NOMO-1 treated with DMSO at 0.1 percent for 48 hours (cell line): ENCODE data around the gene PLSCR4.
"Not testable (repeated sequence)": the region's sequence is repeated elsewhere in the genome, so short reads cannot be mapped to it uniquely, and the experiment has no call there.

Experiments used
- DNase-seq: peaks from one replicate; lab custom pipeline; 2025; ENCODE audit not compliant: unreplicated experiment; lab: John Stamatoyannopoulos, UW

The PLSCR4 gene, protein sequence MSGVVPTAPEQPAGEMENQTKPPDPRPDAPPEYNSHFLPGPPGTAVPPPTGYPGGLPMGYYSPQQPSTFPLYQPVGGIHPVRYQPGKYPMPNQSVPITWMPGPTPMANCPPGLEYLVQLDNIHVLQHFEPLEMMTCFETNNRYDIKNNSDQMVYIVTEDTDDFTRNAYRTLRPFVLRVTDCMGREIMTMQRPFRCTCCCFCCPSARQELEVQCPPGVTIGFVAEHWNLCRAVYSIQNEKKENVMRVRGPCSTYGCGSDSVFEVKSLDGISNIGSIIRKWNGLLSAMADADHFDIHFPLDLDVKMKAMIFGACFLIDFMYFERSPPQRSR

GRCh38 chr3:146250449-146251382 is at the start of gene PLSCR4:
Gene PLSCR4 (minus strand): TSS chr3:146251105. CDS start chr3:146222071, 29,034 bp downstream.
- no peak for DNase-seq

DNA sequence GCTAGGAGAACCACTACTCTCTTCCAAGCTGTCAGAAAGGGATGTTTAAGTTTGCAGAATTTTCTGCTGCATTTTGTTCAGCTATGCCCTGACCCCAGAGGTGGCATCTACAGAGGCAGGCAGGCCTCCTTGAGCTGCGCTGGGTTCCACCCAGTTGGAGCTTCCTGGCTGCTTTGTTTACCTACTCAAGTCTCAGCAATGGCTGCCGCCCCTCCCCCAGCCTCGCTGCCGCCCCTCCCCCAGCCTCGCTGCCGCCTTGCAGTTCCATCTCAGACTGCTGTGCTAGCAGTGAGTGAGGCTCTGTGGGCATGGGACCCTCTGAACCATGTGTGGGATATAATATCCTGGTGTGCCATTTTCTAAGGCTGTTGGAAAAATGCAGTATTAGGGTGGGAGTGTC is 42.5 kb upstream of the PLSCR4 start:
- not testable (repeated sequence) for DNase-seq

DNA sequence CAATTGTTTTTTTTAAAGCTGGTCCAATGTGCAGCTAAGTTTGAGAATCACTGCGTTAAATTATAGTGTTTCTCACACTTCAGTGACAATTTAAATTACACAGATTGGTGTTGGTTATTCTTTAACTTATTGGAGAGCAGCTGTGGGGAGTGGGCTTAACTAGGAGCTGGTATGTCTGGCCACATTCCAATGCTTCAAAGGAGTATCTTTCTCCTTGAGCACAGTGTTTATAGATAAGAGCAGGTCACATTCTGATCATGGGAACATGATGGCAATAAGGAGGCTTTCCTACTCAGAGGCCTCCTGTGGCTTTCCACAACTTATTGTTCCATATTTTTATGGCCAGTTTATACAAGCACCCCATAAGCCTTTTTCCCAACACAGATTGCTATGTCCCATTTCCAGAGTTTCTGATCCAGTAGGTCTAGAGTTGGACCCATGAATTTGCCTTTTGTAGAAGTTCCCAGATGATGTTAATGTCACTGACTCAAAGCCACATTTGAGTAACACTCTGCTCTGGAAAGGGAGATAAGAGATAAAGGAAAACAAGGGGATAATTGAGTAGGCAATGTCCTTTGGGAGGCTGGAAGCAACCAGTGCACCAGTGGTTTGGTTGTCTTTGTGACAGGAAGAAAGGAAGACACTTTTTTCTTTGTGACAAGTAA is 33.0 kb upstream of the PLSCR4 start:
- no peak for DNase-seq

DNA sequence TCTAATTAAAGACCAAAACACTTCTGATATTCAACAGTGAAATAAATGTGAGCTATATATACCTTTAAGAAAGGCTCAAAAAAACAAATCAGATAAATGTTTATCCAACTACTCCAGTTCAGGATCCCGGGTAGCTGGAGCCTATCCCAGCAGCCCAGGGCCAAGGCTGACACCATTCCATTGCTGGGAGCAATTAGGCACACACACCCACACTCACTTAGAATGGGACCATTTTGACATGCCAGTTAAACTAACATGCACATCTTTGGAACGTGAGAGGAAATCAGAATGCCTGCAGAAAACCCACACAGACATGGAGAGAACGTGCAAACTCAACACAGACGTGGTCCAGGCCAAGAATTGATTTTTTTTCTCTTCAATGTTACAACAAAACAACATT is 30.0 kb upstream of the PLSCR4 start:
- DNase-seq: no peak

DNA sequence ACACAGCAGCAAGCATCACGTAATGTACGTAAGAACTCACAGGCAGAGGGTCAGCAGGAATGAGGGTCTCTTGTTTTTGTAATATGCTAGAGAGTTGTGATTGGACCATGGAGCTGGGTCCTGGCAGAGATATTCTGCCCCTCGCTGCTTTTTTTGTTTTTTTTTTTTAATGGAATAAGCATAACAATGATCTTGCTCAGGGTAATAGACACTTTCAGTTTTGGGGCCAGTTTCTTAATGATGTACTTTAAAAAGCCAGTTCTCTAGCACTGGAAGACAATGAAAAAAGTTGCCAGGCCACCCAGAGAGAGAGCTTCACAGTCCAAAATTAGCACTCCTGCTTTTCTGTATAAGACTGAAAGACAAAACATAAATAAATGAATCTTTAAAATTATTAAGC is 29.0 kb upstream of the PLSCR4 start:
- no peak for DNase-seq

DNA sequence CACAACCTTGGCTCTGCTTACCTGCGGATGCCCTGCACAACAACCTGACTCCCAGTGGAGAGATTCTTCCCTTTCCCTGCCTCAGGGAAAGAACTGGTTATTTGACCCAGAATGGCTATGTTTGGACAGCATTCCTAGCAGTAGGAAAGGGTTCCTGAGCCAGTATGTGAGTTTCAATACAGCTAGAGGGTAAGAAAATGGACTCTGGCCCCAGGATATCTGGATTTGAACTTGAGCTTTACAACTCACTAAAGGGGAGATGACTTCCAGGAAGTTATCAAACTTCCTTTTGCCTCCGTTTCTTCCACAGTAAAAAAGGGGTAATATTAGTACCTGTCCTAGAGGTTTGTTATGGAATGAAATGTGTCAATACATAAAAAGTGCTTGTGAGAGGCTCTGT is 28.1 kb upstream of the PLSCR4 start:
- no peak for DNase-seq

GRCh38 chr3:146277953-146278631 is 27.2 kb upstream of the PLSCR4 start:
- DNase-seq: no peak

GRCh38 chr3:146275476-146275875 is 24.6 kb upstream of the PLSCR4 start:
- no peak for DNase-seq

- DNase-seq: no peak
Measured at GRCh38 chr3:146274833-146275232, 23.9 kb upstream of the PLSCR4 start.

- DNase-seq: no peak
Measured at GRCh38 chr3:146273721-146274407, 23.0 kb upstream of the PLSCR4 start.

- DNase-seq: no peak
Measured at GRCh38 chr3:146271180-146271579, 20.3 kb upstream of the PLSCR4 start.

- DNase-seq: no peak
Measured at GRCh38 chr3:146269271-146269670, 18.4 kb upstream of the PLSCR4 start.

DNA sequence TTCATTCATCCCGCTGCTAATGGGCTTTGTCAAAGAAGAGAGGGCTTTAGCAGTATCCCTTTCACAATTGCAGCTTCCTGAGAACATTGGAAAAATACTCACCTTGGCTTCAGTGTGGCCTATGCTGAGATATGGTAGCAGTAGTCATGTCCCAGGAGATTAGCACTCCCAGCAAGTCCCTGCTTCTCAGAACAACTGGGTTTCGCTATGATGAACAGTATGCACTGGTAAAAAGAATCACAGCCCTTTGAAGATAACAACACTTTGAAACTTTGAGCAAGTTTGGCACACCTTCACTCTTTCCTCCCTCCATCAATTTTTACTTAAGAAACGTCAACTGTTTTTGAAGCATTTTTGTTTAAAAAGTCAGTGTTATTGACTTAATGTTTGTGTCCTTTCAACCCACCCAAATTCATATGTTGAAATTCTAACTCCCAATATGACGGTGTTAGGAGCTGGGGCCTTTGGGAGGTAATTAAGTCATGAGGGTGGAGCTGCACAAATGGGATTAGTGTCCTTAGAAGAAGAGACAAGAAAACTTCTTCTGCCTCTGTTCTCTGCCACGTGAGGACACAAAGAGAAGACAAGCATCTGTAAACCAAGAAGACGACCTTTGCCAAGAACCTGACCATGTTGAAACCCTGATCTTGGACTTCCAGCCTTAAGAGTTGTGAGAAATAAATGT is 17.8 kb upstream of the PLSCR4 start:
- DNase-seq: no peak

- no peak for DNase-seq
Measured at GRCh38 chr3:146265720-146266119, 14.8 kb upstream of the PLSCR4 start.

DNA sequence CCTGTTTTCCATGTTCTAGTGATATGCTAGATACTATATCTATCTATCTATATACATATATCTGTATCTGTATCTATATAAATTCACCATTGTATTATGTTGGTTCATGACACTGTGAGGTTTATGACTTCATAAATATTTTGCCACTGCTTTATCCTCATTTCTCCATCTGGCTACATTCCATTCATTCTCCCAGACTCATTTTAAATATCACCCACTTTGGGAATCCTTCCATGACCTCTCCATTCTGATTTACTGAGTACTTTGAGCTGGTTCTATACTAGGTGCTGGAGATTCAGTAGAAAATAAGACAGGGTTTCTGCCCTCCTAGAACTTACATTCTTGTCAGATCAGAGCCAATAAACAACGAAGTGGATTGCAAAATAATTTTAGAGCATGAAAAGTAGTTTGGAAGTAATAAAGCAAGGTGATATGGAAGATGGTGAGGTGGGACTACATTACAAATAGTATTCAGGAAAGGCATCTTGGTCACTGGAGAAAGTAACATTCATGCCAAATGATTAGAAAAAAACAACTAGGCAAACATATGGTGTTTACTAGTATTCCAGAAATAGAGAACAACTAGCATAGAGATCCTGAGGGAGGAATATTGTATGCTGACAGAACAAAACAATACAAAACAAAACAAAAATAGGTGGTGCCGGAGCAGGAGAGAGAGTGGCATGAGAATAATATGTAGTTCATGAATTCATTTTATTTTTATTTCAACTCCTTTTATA is 11.6 kb upstream of the PLSCR4 start:
- DNase-seq: no peak

- DNase-seq: no peak
Measured at GRCh38 chr3:146259880-146260589, 9.1 kb upstream of the PLSCR4 start.

DNA sequence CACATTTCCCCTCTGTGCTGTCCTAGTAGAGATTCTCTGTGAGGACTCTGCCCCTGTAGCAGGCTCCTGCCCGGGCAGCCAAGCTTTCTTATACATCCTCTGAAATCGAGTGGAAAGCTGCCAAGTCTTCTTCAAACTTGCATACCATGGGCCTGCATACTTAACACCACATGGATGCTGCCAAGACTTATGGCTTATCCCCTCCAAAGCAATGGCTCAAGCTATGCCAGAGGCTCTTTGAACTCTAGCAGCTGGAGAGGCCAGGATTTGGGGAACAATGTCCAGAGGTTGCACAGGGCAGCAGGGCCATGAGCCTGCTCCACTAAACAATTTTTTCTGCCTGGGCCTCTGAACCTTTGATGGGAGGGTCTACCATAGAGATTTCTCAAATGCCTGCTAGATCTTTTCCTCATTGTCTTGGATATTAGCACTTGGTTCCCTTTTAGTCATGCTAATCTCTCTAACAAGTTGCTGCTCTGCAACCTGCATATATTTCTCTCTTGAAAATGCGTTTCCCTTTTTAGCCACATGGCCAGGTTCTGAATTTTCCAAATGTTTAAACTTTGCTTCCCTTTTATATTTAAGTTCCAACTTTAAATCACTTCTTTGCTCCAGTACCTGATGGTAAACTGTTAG is 6.1 kb upstream of the PLSCR4 start:
- DNase-seq: no peak

DNA sequence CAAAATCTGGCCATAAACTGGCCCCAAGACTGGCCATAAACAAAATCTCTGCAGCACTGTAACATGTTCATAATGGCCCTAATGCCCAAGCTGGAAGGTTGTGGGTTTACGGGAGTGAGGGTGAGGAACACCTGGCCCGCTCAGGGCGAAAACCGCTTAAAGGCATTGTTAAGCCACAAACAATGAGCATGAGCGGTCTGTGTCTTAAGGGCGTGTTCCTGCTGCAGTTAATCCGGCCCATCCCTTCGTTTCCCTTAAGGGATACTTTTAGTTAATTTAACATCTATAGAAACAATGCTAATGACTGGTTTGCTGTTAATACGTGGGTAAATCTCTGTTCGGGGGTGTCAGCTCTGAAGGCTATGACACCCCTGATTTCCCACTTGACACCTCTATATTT is 1.5 kb upstream of the PLSCR4 start:
- DNase-seq: not testable (repeated sequence)
